Fibroblast of pulmonary artery (primary cell): Measurements from ENCODE around the gene BAIAP2.

Experiments
- DNase-seq: peaks from one replicate; pipeline ENCODE4 v3.0.0-alpha.2; 2010; ENCODE audit warnings: low read depth
- H3K4me3 ChIP-seq: replicated peaks from 2 replicates; pipeline ENCODE4 v1.5.1; 2011; ENCODE audit warnings: low read depth, mild to moderate bottlenecking, control low read depth, low read length, moderate library complexity
- CTCF ChIP-seq: IDR thresholded peaks from 2 replicates; pipeline ENCODE4 v1.5.1; 2011; ENCODE audit warnings: mild to moderate bottlenecking, control low read depth, low read length, inconsistent platforms; ENCODE audit errors: missing control alignments

BAIAP2 gene

GRCh38 chr17:81066771-81067315, 31.9 kb downstream of the BAIAP2 start:
- DNase-seq = no peak
- no peak for TF ChIP-seq CTCF
- no peak overlapping the region for H3K4me3 ChIP-seq

- DNase-seq = no peak
- TF ChIP-seq CTCF = no peak
- H3K4me3 ChIP-seq = no peak overlapping the region
These were observed 32.5 kb downstream of the BAIAP2 start for GRCh38 chr17:81067391-81067811.

- no peak for TF ChIP-seq CTCF
- no peak for DNase-seq
- H3K4me3 ChIP-seq = no peak overlapping the region
These were observed 33.6 kb downstream of the BAIAP2 start for GRCh38 chr17:81068411-81069134.

DNA sequence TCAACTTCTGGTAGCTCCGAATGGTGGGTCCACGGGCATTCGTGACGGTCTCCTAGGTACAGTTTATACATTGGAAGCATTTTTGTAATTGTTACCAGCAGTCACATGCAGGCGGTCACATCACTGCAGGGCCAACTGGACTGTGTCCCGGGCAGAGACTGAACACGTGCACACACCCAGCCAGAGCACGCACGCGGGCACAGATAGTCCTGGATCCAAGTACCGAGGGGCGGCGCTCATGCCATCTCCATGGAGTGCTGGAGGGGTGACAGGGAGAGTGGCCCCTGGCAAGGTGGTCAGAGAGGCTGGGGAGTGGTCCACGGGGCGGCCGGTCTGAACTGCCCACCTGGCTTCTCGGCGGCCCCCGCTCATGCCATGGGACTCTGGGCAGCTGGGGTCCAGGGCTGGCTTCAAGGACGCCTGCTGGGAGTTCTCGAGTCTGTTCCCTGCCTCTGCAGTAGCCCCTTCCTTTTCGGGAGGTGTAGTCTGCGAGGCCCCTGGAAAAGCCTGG, 34.2 kb downstream of the BAIAP2 start:
- no peak overlapping the region for H3K4me3 ChIP-seq
- no peak for TF ChIP-seq CTCF
- DNase-seq = no peak

DNA sequence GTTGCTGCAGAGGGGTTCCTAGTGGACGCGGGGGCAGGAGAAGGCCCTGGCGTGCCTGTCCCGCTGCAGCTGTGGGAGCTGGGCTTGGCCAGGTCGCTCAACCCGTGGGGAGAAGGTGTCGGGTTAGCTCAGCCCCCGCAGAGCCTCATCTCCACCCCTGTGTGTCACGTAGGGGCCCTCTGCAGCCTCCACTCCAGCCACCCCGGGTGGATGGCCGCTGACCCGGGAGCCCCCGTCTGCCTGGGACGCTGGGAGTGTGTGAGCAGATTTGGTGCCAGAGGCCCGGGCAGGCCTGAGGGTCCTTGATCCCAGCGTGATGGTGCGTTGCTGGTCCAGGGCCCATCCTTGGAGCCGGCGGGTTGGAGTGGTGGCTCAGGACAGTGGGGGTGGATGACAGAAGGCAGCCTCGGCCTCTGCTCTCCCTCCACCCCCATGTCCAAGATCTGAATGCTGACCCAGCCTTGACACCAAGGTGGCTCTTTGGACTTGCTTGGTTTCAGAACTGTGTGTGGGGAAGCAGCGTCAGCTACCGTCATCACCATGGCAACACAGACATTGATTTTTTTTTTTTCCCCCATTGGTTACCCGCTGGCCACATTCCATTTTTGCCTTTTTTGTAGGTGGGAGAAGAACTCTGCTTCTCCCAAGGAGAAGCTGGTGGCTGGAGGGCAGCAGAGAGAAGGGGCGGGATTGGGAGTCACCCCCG, 35.7 kb downstream of the BAIAP2 start:
- no peak overlapping the region for H3K4me3 ChIP-seq
- no peak for DNase-seq
- no peak for TF ChIP-seq CTCF

DNA sequence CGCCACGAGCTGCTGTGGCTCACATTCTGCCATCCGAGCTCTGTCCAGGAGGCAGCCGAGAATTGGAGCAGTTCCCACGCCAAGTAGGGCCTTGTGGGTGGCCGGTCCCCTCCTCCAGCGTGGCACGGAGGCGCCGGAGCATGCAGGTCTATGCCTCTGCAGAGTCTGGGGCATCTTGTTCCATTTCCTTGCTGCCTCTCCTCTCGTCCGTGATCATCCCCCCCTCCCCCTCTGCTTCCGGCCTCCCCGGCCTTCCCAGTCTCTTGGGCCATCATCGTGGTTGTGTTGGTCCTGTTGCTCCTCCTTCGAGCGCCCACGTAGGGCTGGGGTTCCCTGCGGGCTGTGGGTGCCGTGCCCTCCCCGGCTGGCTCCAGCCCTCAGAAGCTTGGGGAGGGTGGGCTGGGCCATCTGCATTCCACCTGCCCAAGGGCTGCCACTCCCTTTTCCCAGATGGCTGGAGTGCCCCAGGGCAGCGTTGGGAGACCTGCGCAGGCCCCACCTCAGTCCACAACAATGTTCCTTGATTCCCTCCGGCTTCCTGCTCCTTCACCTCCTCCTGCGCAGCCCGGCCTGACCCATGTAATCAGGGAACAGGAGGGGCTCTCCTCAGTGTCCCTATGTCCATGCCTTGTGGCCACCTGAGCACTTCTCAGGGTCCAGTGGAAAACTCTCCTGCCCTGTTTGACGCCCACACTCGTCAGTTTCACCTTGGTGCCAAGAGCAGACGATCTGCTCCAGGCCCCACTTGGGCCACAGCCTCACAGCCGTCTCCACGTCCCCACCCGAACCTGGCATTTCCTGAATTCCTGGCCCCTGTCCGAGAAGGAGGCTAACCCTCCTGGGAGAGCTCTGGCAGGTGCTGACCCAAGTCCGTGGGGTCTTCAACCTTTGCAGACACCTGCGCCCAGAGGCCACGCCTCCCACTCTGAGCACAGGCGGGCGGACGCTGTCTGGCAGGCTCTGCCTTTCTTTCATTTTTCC, 37.1 kb downstream of the BAIAP2 start:
- H3K4me3 ChIP-seq = no peak overlapping the region
- TF ChIP-seq CTCF = no peak
- no peak for DNase-seq
